Peyer's patch (tissue), 4 donors: ENCODE data around the gene CBX2. TPM values are rescaled to one million over a fixed set of nuclear protein-coding genes. Genes with fewer than 3 reads are reported as not detected.
A peak's percentile ranks its signal among the peaks of the same experiment; 100 is the strongest.

Experiments used
- DNase-seq, 3 donors: peaks; one replicate each; pipeline ENCODE4 v3.0.0-alpha.2; 2017 to 2019
- H3K27ac ChIP-seq, 4 donors: fragments of 200-600 bp; sonication (generic); one replicate each; pipeline ENCODE4 v1.5.1; 2016 to 2019
- H3K27me3 ChIP-seq, 2 donors: fragments of 200-600 bp; sonication (generic); one replicate each; pipeline ENCODE4 v1.5.1; 2019
- H3K36me3 ChIP-seq, 3 donors: fragments of 200-600 bp; sonication (generic); one replicate each; pipeline ENCODE4 v1.5.1; 2016 to 2019
- H3K4me1 ChIP-seq, 4 donors: fragments of 200-600 bp; sonication (generic); one replicate each; pipeline ENCODE4 v1.5.1; 2016 to 2019
- H3K4me3 ChIP-seq, 4 donors: fragments of 200-600 bp; sonication (generic); 1 replicate in 3 of 4; 2 replicates in 1 of 4; pipeline ENCODE4 v1.5.1; 2016 to 2019; ENCODE audit warnings: mild to moderate bottlenecking in 1 of 4
- H3K9me3 ChIP-seq, 4 donors: fragments of 200-600 bp; sonication (generic); one replicate each; pipeline ENCODE4 v1.5.1; 2016 to 2019; ENCODE audit warnings: mild to moderate bottlenecking in 1 of 4
- POLR2A ChIP-seq, 2 donors: fragments of 450-650 bp; IDR thresholded peaks; one replicate each; pipeline ENCODE4 v1.5.1; 2017; ENCODE audit warnings: antibody characterized with exemption in 2 of 2, mild to moderate bottlenecking in 2 of 2, moderate library complexity in 2 of 2
- total RNA-seq, 4 donors: library from RNA; depleted of rRNA; stranded (reverse); fragments of >200 nt; gene quantifications; one replicate each; pipeline ENCODE4 v1.1.0, GENCODE V29; 2016
- TF ChIP-seq, protein P1 (sequence below), 6 experiments: fragments of 450-650 bp in 4 of 6; fragments of 200-600 bp in 2 of 6; sonication (generic) in 1 of 6; IDR thresholded peaks; one replicate each; pipeline ENCODE4 v1.5.1; 2017 to 2019; ENCODE audit warnings: antibody characterized with exemption in 6 of 6, mild to moderate bottlenecking in 3 of 6, moderate library complexity in 1 of 6

CBX2 gene
- total RNA-seq, 4 donors from 2014 or later = 0.18 to 0.85 (median 0.81) TPM

DNA sequence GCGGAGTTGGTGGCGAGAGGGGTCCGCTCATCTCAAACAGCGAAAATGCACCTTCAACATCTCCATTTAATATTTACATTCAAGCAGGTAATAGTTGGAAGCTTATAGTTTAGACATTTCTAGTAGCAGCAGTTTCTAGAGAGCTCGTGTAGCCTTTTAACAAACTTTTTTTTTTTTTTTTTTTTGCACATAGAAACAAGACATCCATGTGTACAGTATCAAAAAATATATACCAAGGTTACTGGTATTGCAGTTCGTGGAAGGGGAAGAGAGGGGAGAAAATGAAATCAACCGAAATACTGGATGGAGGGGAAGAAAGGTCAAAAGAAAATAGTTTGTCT lies 55.1 kb downstream of the CBX2 start:
- Histone ChIP-seq H3K4me3 (peak overlapping the region in 2 of 4 donors; percentile 31 to 38), H3K4me1 (peaks cover 16 to 59% (median 28%) of the 10 kb centered on the region in 4 donors), H3K9me3 (no peaks in the 10 kb centered on the region), H3K27me3 (no peaks in the 10 kb centered on the region), H3K36me3 (peaks cover 0 to 18% (median 0%) of the 10 kb centered on the region in 3 donors), H3K27ac (peak overlapping the region in 1 of 4 donors; percentile 15)
- no peak for TF ChIP-seq POLR2A (IDR thresholded peaks at IDR 0.05)
- TF ChIP-seq, protein P1, sequence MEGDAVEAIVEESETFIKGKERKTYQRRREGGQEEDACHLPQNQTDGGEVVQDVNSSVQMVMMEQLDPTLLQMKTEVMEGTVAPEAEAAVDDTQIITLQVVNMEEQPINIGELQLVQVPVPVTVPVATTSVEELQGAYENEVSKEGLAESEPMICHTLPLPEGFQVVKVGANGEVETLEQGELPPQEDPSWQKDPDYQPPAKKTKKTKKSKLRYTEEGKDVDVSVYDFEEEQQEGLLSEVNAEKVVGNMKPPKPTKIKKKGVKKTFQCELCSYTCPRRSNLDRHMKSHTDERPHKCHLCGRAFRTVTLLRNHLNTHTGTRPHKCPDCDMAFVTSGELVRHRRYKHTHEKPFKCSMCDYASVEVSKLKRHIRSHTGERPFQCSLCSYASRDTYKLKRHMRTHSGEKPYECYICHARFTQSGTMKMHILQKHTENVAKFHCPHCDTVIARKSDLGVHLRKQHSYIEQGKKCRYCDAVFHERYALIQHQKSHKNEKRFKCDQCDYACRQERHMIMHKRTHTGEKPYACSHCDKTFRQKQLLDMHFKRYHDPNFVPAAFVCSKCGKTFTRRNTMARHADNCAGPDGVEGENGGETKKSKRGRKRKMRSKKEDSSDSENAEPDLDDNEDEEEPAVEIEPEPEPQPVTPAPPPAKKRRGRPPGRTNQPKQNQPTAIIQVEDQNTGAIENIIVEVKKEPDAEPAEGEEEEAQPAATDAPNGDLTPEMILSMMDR (IDR thresholded peaks at IDR 0.05) = no peak
- DNase-seq = no peak

DNA sequence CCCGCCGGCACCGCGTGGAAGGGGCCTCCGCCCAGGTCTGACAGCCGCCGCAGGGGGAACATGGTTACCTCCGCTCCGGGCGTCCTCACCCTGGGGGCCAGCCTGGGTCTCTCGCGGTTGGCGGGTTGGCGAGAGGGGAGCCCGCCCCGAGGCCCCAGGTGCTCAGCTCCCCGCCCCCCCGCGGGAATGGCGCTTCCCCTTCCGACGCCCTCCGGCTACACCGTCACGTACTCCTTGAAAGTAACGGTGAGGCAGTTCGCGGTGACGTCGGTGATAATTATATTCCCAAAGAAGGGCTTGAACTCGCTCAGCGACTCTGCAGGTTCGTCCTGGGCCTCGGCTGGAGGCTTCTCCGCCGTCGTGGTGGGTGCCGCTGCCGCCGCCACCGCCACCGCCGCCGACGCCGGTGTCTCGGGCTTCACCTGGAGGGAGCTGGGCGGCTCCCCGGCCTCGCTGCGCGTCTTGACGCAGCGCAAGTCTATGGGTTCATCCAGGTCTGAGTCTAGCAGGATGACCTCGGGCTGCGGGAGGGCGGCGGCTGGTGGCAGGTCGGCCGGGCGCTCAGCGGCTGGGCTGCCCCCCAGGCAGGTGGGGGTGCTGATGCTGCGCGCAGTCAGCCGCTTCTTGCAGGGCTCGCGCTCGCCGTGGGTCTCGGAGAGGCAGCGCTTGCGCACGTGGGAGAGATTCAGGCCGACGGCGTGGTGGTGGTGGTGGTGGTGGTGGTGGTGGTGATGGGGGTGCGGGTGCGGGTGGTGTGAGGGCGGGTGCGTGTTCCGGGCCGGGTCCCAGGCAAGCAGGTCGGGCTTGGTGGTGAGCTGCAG lies 56.0 kb downstream of the CBX2 start:
- Histone ChIP-seq H3K9me3 (no peaks in the 10 kb centered on the region), H3K4me3 (no peak overlapping the region), H3K4me1 (peaks cover 16 to 61% (median 28%) of the 10 kb centered on the region in 4 donors), H3K27ac (no peak overlapping the region), H3K27me3 (no peaks in the 10 kb centered on the region), H3K36me3 (peaks cover 0 to 18% (median 0%) of the 10 kb centered on the region in 3 donors)
- no peak for DNase-seq
- TF ChIP-seq POLR2A (IDR thresholded peaks at IDR 0.05) = no peak
- TF ChIP-seq, protein P1 (IDR thresholded peaks at IDR 0.05) = no peak

DNA sequence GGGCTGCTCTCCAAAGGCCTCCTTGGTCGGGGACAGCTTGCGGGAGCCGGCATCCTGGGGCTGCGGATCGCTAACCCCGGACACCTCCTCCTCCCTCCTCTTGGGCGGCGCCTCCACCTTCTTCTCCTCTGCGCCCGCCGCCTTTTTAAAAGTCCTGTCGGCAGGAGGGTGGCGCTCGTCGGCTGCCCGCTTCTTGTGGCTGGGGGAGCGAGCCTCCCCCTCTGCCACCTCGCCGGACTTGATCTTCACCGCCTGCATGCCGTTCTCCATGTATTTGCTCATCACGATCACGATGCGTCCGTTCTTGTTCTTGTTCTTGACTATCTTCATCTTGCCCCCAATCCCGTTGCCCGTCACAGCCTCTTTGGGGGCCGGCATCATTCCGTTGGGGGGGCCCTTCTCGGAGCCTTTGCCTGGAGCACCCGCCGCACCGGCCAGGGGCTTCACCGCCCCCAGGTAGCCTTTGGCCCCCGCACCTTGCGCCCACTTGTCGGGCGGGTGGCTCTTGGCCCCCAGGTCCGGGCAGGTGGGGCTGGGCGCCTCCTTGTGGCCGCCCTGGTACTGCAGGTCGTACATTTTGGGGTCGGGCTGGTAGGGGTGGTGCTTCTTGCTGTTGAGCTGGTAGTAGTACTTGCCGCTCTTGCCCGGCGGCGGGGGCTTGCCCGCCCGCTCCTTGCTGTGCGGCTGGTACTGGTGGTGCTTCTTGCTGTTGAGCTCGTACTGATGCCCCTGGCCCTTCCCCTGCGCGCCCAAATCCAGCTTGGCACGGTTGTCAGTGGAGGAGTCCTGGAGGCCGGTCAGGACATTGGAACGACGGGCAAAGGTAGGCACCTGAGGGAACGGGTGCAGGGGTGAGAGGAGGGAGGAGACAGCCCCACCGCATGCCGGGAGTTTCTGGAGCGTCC lies 56.9 kb downstream of the CBX2 start:
- DNase-seq = no peak
- Histone ChIP-seq H3K9me3 (no peaks in the 10 kb centered on the region), H3K27me3 (no peaks in the 10 kb centered on the region), H3K36me3 (peaks cover 0 to 18% (median 0%) of the 10 kb centered on the region in 3 donors), H3K4me3 (no peak overlapping the region), H3K4me1 (peaks cover 16 to 64% (median 31%) of the 10 kb centered on the region in 4 donors), H3K27ac (no peak overlapping the region)
- TF ChIP-seq, protein P1 (IDR thresholded peaks at IDR 0.05) = peak; percentile 8 to 58 (median 52)
- TF ChIP-seq POLR2A (IDR thresholded peaks at IDR 0.05) = no peak

DNA sequence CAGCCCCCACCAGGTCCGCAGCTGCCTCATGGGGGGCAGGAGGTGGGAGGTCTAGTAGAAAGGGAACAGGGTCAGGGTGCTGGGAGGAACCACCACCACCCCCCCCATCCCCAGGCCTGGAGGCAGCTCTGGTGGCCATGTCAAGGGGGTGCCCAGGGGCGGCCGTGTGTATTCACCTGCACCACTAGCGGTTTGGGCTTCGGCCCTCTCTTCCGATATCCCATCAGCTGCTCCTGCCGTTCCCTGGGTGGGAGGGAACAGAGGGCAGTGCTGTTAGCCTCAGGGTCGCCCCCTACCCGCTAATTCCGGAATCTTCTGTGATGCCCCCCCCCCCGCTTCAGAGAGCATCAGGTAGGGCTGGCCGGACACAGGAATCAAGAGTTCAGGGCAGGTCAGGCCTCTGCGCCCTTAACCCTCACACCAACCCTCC lies 57.5 kb downstream of the CBX2 start:
- H3K9me3 ChIP-seq = no peaks in the 10 kb centered on the region
- H3K4me3 ChIP-seq = no peak overlapping the region
- H3K36me3 ChIP-seq = peaks cover 0 to 18% (median 0%) of the 10 kb centered on the region in 3 donors
- DNase-seq = no peak
- peaks cover 16 to 70% (median 38%) of the 10 kb centered on the region in 4 donors for H3K4me1 ChIP-seq
- TF ChIP-seq, protein P1 (IDR thresholded peaks at IDR 0.05) = no peak
- no peak for TF ChIP-seq POLR2A (IDR thresholded peaks at IDR 0.05)
- peak overlapping the region in 1 of 4 donors; percentile 99 for H3K27ac ChIP-seq
- H3K27me3 ChIP-seq = no peaks in the 10 kb centered on the region

DNA sequence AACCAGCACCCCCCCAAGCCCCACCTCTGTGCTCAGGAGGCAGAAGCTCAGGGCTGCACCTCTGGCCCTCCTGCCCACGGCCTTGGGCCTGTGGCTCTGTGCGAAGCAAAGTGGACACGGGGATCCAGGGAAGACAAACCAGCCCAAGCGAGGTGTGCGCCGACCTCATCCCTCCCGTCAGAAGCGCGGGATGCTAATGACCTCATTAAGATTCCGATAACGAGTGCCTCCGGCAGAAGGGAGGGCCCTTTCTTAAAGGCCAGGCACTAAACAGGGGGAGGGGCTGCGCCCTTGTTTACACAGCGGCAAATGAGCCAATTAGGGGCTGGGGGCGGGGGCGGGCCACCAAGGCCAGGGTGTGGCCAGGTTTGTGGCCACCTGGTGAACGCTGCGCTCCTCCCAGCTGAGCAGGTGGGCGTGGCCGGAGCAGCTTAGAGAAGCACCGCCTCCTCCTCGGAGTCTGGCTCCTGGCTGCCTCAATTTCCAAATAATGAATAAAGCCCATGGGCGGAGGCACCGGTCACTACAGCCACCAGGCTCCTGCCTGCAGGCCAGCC lies 58.1 kb downstream of the CBX2 start:
- H3K9me3 ChIP-seq = no peaks in the 10 kb centered on the region
- peaks cover 0 to 18% (median 0%) of the 10 kb centered on the region in 3 donors for H3K36me3 ChIP-seq
- DNase-seq = peak in 2 of 3 donors; percentile 88 to 91
- peak overlapping the region in 1 of 4 donors; percentile 99 for H3K27ac ChIP-seq
- H3K4me1 ChIP-seq = peaks cover 16 to 73% (median 42%) of the 10 kb centered on the region in 4 donors
- H3K27me3 ChIP-seq = peaks cover 0 to 2% of the 10 kb centered on the region in 2 donors
- TF ChIP-seq, protein P1 (IDR thresholded peaks at IDR 0.05) = no peak
- no peak for TF ChIP-seq POLR2A (IDR thresholded peaks at IDR 0.05)
- peak overlapping the region in 2 of 4 donors; percentile 88 to 91 for H3K4me3 ChIP-seq
